ENCODE measurements around the gene SYCE3.

DNA sequence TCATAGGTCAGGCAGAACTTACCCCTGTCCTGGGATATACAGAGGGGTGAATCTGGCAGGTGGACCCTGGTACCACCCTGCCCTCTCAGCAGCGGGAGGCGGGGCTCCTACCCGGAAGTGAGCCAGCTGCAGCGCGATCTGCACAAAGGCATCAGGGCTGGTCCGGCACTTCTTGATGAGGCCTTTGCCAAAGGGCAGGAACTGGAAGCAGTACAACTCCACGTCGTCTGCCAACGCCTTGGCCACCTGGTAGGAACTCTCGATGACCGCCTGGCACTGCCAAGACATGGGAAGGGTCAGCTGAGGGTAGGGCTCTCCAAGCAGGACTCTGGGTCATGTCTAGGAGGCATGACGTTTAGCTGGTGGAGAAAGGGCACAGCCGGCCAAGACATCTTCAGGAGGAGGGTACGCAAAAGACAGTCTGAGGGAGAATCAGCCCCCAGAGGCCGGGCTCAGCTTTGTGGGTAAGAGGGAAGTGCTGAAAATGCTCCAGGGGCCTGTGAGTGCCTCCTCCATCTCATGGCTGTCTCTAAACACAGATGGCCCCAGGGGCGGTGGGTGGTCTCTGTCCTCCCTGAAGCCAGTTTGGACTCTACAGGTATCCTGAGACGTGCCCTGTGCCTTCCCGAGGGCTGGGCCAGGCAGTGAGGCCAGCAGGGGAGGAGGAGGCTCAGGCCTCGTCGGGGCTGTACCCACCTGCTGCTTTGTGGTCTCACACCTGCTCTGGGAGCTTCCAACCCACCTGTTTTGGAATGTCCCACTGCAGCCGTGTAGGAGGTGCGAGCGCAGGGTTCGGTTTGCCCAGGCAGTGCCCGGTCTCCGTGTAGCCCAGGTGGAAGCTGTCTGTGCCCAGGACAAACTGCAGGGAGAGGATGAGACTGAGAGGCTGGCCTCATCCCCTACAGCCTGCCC, 8.8 kb upstream of the SYCE3 start:
- TF ChIP-seq ZFP3 (CRISPR knock-in tag; IDR thresholded peaks at IDR 0.05): no peak
- TF ChIP-seq ZNF565 (CRISPR knock-in tag; conservative IDR thresholded peaks at IDR 0.05; ENCODE audit: low read depth): no peak
- no peak for TF ChIP-seq PPARA (CRISPR knock-in tag; IDR thresholded peaks at IDR 0.05; ENCODE audit: borderline replicate concordance)
- TF ChIP-seq, protein P1, sequence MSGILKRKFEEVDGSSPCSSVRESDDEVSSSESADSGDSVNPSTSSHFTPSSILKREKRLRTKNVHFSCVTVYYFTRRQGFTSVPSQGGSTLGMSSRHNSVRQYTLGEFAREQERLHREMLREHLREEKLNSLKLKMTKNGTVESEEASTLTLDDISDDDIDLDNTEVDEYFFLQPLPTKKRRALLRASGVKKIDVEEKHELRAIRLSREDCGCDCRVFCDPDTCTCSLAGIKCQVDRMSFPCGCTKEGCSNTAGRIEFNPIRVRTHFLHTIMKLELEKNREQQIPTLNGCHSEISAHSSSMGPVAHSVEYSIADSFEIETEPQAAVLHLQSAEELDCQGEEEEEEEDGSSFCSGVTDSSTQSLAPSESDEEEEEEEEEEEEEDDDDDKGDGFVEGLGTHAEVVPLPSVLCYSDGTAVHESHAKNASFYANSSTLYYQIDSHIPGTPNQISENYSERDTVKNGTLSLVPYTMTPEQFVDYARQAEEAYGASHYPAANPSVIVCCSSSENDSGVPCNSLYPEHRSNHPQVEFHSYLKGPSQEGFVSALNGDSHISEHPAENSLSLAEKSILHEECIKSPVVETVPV (CRISPR knock-in tag; IDR thresholded peaks at IDR 0.05): no peak
- TF ChIP-seq ZNF70 (CRISPR knock-in tag; IDR thresholded peaks at IDR 0.05): no peak
- TF ChIP-seq, protein P2, sequence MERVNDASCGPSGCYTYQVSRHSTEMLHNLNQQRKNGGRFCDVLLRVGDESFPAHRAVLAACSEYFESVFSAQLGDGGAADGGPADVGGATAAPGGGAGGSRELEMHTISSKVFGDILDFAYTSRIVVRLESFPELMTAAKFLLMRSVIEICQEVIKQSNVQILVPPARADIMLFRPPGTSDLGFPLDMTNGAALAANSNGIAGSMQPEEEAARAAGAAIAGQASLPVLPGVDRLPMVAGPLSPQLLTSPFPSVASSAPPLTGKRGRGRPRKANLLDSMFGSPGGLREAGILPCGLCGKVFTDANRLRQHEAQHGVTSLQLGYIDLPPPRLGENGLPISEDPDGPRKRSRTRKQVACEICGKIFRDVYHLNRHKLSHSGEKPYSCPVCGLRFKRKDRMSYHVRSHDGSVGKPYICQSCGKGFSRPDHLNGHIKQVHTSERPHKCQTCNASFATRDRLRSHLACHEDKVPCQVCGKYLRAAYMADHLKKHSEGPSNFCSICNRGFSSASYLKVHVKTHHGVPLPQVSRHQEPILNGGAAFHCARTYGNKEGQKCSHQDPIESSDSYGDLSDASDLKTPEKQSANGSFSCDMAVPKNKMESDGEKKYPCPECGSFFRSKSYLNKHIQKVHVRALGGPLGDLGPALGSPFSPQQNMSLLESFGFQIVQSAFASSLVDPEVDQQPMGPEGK (CRISPR knock-in tag; IDR thresholded peaks at IDR 0.05; ENCODE audit: borderline replicate concordance): no peak
- no peak for TF ChIP-seq ZFP30 (CRISPR knock-in tag; IDR thresholded peaks at IDR 0.05)
- TF ChIP-seq ZNF8 (CRISPR knock-in tag; IDR thresholded peaks at IDR 0.05): no peak
- no peak for TF ChIP-seq RARB (CRISPR knock-in tag; IDR thresholded peaks at IDR 0.05)
- no peak for TF ChIP-seq TOX (CRISPR knock-in tag; IDR thresholded peaks at IDR 0.05; ENCODE audit: borderline replicate concordance)
- TF ChIP-seq GLIS3 (CRISPR knock-in tag; IDR thresholded peaks at IDR 0.05): no peak
- TF ChIP-seq ESRRG (CRISPR knock-in tag; IDR thresholded peaks at IDR 0.05): no peak

Measured in SK-N-SH treated with all-trans-retinoic acid at 6 μM for 48 hours (cell line).